Activated CD4-positive, alpha-beta T cell treated with anti-CD3 and anti-CD28 coated beads for 4 hours (primary cell): Measurements from ENCODE around the gene KLHL41.

Experiments used
- DNase-seq, 2 donors: peaks; one replicate each; pipeline ENCODE4 v3.0.0-alpha.2; 2020

Gene KLHL41

DNA sequence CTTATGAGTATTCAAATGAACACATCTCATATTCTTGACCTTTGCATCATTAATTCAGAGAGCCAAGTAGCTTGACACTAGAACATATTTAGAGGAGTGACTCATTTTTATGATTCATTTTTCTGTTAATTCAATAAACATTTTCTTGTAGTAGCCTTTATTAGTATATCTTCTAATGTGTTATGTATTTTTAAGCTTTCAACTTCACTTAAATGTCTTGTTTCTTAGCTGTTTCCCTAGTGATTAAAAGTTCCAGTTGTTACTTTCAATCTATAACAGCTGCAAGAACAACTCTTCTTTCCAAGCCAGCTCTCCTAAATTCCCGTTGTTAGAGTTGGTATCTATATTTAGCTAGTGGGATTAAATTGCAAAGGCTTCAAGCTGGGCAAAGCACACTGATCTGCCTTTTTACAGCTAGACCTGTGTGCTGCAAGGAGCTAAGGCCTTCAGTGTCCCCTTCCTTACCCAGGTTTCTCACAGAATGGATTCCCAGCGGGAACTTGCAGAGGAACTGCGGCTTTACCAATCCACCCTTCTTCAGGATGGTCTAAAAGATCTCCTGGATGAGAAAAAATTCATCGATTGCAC is at the start of gene KLHL41:
KLHL41 (plus strand) TSS at position 405 of the 588 bp plus-strand sequence; CDS start at position 482, 77 bp downstream.
- no peak for DNase-seq

DNA sequence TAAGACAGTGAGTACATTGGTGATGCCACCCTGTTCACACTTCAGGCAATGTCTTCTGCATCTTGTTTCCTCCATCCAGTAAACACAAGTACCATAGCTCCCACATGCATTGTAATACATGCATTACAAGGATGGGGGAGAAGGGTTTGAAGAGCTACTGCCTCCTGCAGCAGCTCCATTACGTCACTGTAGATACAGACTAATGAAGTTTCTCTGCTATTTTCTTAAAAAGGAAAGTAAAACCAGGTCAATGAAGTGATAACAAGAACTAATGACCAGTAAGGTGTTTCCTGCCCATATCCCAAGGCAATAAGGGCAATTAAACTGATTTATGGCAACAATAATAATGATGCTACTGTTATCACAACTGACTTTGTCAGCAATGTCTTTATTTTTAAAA is 48.4 kb upstream of the KLHL41 start:
- no peak for DNase-seq

DNA sequence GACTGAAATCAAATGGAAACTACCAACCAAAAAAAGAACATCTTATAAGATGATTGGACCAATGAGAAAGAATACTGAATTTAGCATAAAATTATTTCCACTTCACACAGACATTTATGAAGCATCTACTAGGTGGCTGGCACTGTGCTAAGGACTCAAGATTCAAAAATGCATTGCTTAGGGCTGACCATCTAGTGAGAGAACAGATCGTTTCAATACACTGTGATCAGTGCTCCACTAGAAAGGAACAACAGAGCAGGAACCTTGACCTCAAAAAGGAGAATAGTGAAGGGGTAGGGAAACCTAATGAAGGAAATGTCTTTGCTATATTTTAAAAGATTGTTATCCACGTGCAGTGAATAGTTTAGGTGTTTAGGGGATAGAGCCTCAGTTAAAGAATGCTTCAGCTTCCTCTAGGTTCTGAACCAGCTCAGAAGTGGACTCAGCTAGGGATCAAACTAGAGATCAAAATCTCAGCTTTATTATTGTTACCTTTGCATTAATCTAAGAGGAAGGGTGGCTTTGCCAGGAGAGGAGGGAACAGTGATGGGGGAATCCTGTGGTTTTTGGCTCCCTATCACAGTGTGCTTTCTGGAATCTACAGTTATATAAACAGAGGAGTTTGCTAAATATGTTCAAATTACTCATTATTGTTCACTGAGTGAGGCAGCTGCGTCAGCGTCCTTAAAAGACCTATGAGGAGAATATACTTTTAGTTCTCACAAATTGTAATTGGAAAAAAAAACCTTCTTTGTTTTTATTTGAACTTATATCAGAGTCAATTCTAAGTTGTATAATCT is 46.4 kb upstream of the KLHL41 start:
- DNase-seq: no peak

DNA sequence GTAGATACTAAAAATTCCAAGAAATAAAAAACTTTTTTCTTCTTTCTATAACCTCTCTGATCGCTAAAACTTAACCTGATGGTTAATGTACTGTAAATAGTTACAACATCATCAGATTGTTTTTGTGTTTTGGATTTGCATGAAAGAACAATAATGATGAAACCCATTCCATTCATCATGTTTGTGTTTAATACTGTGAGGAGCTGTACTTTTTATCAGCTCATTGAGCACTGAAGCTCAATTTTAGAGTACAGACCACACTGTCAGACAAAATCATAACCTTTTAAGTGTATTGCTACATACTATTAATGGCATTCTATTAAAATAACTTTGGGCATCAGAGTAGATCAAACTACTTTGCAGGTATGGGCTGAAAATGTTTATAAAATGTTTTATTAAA is 45.0 kb upstream of the KLHL41 start:
- no peak for DNase-seq

DNA sequence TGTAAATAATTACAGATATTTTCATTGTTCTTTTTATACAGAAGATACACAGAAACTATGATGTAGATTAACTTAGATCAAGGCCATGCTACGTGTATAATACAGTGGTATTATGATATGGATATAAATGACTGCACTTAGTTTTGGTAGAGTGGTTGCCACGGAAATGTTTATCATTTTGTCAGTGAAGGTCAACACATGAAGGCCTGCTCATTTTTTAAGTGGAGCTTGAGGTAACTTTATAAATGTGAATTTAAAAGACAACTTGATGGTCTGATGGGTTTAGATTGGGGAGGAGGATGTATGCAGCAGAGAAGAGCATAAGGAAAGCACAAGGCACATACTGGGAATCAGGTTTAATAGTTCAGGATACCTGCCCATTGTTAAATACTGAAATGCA is 44.6 kb upstream of the KLHL41 start:
- DNase-seq: no peak

DNA sequence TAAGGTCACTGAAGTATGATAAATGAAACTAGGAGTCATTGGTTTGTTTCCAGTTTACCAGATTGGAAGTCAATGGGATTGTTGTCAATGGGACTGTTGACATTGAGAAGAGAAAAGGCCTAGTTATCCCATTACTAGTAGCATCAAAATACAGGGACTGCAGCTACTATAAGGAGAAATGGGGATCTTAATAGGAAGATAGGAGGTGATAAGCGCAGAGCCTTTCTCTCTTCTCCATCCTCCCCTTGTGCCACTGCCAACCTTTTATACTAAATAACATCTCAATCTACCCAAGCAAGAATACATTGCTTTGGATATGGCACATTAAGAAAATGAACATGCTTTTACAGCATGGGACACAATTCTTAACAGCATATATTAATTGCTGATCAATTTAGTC is 40.7 kb upstream of the KLHL41 start:
- no peak for DNase-seq

DNA sequence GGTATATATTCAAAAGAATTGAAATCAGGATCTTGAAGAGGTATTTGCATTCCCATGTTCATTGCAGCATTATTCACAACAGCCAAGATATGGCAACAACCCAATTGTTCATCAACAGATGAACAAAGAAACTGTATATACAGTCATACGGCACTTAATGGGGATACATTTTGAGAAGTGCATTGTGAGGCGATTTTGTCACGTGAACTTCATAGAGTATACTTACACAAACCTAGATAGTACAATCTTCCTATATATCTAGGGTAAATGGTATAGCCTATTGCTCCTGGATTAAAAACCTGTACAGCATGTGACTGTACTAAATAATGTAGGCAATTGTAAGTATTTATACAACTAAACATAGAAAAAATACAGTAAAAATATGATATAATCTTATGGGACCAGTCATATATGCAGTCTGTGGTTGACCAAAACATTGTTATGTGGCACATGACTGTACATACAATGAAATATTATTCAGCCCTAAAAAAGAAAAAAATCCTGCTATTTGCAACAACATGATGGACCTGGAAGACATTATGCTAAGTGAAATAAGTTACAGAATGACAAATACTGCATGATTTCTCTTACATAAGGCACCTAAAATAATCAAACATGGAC is 39.4 kb upstream of the KLHL41 start:
- DNase-seq: no peak

DNA sequence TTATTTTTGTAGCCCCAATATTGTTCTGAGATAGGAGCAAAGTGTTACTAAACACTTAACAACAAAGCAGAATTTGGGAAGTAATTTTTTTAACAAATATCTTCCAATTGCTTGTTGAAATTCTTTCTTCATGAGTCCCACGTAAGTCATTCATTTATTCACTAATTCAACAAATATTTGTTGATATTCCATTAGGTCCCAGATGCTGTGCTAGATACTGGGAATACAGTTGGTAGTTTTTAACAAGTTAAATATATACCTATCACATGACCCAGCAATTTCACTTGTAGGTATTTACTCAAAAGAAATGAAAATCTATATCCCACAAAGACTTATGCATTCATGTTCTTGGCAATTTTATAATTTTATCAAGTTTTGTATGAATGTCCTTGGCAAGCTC is 37.3 kb upstream of the KLHL41 start:
- DNase-seq: no peak

DNA sequence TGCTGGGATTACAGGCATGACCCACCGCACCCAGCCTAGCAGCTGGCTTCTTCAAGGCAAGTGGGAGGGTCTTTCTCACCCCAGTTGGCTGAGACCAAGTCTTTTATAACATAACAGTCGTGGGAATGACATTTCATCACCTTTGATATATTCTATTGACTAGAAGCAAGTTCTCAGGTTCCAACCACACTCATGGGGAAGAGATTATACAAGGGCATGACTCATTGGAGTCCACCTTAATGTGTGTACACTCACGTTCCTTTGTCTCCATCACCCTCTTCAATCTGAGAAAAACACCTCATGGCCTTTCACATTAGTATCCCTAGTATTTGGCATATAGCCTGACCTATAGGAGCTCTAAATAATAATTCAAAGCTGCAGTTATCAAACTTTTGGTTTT is 33.0 kb upstream of the KLHL41 start:
- no peak for DNase-seq

DNA sequence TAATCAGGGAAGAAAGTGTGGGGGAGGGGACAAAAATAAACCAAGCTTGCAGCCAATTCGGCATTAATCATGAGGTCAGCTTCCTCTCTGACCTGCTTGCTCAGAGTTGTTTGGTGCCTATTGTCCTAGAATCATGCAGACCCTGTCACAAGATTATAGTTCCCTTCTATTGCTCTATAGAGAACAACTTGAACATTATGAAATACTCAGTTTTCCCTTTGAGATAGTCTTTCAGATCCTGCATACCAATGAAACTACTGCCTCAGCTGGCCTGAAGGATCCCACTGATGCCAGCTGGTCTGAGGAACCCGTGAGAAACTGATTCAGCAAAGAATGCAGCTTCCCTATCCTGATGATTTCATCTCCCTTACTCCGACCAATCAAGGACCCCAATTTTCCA is 31.2 kb upstream of the KLHL41 start:
- no peak for DNase-seq

DNA sequence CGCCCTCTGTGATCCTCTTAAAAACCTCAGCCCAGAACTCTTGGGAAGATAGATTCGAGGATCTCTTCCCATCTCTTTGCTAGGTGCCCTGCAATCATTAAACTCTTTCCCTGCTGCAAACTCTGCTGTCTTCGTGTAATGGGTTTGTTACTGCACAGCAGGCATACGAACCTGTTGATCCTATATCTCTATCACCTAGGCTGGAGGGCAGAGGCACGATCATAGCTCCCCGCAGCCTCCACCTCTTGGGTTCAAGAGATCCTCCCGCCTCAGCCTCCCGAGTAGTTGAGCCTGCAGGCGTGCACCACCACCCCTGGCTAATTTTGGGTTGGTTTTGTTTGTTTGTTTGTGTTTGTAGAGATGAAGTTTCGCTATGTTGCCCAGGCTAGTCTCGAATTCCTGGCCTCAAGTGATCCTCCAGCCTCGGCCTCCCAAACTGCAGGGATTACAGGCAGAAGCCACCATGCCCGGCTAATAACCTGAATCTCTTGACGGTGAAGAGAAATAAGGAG is 30.7 kb upstream of the KLHL41 start:
- DNase-seq: no peak

DNA sequence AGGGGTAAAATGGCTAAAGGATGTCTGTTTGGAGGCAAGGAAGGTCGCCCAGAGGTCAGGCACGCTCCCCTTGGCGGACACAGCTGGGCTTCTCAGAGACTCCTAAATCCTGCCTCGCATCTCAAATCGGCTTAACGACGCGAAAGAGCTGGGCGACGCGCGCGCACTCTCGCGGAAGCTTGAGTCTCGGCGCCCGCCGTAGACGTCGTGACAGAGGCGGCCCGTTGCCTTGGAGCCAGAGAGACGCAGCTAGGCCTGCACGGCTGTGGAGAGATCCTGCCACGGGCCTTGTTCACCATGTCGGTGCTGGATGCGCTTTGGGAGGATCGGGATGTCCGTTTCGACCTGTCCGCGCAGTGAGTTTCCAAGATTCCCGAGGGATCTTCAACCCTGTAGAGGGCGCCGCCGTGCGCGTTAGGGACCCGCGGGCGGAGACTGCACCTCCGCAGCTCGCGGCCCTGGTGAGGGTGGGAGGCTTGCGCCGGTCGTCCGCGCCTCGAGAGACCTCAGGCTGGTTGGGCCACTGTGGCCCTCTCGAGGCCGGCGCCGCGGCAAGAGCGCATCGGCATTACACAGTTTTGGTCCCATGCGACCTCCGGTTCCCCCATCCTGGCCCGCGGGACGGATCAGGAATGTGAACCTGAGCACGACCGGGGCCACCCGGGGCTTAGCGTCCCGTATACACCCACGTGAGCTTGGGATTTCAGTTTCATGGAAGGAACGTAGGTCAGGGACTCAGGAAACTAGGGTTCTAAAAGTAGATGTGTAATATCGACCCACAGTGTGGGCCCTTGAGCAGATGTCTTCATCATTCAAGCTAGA is 30.0 kb upstream of the KLHL41 start, which contains the start of gene BBS5:
BBS5 (plus strand) TSS at position 238 of the 822 bp plus-strand sequence; CDS start at position 298, 60 bp downstream.
- peak; percentile 58 to 60 for DNase-seq

DNA sequence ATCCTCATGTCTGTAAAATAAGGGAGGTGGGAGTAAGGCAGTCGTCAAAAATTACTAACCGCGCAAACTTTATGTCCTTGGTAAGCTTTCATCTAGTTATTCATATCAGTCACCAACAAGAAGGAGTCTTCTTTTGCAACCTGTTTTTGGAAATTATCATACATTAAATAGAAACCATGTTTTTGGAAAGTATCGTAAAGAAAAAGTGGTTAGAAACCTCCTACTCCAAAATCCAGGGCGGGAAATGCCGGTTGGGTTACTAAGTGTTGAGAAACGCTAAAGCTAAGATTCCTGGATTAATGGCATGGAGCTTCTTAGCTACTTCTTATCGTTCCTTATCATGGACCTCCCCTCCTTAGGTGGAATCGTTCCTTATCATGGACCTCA is 29.4 kb upstream of the KLHL41 start:
- DNase-seq: no peak

DNA sequence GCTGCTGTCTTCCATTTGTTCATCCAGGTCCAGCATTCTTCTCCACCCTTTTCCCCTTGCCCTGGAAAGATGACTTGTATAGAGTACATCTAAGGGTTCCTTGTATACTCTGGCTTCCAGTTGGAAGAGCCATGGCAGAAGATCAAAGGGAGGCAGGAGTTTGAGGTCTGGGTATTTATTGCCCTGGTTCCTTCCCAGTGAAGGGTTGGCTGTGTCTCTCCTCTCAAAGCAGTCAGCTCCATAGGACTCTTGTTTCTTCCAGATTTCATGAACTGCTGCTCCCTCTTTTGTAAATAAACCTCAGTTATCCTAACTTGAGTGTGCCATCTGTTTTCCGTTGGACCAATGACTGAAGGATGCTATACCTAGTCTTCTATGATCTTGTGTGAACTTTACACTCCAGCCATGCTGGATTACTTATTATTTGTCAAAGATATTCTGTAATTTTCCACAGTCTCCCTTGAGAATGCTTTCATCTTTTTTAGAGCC is 23.8 kb upstream of the KLHL41 start:
- DNase-seq: no peak

DNA sequence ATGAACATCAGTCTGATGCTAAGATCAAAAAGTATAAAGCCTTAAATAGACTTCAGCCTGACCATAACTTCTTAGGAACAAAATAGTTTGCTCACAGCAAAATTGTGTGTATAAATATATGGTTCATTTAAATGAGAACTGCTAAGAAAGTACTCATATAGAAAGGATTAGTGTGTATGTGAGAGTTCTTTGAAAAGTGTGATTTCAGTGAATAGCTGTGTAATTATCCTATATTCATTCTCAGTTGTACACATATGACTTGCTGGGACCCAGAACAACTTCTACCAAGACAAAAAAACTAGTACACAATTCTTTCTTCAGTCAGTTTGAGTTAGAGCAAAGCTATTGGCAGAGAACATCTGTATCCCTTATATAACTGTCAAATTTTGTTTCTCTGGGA is 23.0 kb upstream of the KLHL41 start:
- DNase-seq: no peak

DNA sequence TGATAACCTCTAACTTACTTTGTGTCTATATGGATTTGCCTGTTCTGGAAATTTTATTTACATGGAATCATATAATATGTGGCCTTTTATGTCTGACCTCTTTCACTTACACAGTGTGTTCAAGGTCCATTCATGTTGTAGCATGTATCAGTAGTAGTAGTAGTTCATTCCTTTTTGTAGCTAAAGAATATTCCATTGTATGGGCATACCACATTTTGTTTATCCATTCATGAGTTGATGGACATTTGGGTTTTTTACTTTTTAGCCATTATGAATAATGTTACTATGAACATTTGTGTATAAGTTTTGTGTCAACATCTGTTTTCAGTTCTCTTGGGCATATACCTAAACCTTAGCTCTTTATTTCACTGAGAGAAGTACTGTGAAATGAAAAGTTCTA is 18.7 kb upstream of the KLHL41 start:
- no peak for DNase-seq

DNA sequence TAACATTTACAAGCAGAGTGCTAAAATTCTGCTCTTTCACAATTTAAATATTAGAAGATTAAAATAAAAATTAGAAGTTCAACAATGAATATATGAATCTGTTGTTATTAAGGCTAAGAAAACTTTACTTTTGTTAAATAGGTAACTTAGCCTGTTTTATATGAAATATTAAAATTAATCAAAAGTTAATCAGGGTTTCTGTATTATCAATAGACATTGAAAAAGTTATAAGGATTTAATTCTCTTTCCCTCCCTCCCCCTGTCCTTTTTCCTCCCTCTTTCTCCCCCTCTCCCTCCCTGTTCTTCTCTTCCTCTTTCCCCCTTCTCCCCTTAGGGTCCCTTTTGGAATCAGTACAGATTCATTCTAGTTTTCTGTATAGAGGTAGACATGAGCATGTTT is 18.1 kb upstream of the KLHL41 start:
- no peak for DNase-seq

DNA sequence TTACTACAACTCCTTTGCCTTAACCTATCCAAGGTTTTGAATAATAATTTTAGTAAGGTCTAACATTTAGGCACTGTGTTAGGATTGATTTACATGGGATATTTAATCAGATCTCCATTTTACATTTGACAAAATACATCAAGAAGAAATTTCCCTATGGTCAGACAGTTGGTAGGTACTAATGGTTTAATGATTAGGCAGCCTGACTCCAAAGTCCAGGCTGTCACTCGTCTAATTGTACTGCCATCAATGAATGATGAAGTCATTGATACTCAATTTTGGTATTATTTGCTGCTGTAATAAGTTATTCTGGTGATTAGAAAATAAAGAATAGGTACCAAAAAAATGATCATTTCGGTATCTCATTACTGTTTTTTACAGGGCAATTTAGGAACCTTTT is 16.1 kb upstream of the KLHL41 start:
- no peak for DNase-seq

DNA sequence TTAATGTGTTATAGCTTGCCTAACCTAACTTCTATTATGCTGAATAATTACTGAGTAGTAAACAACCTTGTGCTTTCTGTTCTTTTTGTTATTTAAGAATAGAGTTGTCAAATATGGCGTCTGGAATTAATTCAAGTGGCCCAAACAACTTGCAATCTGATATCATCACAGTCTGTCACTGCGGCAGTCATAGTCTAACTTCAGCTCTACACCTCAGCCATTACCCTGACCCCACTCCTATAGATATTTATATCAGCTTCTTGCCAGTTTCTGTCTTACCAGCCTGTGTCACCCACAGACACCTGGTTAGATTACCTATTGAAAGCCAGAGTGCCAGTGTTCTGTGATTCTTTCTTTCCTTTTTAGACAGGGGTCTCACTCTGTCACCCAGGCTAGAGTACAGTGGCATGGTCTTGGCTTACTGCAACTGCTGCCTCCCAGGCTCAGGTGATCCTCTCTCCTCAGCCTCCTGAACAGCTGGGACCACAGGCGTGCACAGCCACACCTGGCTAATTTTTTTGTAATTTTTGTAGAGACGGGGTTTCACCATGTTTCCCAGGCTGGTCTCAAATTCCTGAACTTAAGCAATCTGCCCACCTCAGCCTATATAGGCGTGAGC is 14.1 kb upstream of the KLHL41 start:
- DNase-seq: no peak

DNA sequence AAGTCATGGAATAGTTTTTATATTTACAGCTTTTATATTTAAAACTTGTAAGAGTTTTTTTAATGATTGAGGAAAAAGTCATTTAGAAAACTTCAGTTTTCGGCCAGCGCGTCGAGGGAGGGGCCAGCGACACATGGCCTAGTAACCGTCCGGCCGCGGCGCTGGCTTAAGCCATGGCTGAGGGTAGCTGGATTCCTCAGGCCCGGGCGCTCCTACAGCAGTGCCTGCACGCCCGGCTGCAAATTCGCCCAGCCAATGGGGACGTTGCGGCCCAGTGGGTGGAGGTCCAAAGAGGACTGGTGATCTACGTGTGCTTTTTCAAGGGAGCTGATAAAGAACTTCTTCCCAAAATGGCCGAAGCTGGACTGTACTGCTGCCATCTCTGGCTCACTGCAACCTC is 4.9 kb upstream of the KLHL41 start:
- no peak for DNase-seq

DNA sequence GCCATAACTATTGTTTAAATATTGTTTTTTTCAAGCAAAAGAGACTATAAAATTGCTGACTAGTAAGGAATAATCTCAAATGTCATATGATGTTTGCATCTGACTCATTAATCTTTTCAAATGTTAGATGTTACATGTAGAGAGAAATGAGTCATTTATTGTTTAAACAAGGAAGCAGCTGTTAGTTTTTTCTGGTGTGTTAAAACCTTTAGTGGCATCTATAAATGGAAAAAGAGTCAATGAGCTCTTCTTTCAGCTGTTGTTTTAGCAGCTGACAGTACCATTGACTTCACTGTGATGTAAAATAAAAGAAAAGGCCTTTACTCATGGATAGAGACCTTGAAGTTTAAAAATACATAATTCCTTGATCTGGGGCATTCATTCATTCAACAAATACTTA is 1.8 kb upstream of the KLHL41 start:
- DNase-seq: no peak

DNA sequence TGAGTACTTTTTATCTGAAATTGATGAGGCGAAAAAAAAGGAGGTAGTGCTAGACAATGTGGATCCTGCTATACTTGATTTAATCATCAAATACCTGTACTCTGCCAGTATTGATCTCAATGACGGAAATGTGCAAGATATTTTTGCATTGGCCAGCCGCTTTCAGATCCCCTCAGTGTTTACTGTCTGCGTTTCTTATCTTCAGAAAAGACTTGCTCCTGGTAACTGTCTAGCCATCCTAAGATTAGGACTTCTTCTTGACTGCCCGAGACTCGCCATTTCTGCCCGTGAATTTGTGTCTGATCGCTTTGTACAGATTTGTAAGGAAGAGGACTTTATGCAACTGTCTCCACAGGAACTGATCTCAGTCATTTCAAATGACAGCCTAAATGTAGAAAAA is 453 bp downstream of the KLHL41 start:
- no peak for DNase-seq

DNA sequence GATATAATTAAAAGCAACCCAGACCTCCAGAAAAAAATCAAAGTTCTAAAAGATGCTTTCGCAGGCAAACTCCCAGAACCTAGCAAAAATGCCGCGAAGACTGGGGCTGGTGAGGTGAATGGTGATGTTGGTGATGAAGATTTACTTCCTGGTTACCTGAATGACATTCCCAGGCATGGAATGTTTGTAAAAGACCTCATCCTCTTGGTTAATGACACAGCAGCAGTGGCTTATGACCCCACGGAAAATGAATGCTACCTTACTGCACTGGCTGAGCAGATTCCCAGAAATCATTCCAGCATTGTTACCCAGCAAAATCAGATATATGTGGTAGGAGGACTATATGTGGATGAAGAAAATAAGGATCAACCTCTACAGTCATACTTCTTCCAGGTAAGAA is 994 bp downstream of the KLHL41 start:
- no peak for DNase-seq
